Fibroblast of villous mesenchyme (primary cell): ENCODE measurements around the gene TET1. TPM values are rescaled to one million over a fixed set of nuclear protein-coding genes. Genes with fewer than 3 reads are reported as not detected.
A peak's percentile ranks its signal among the peaks of the same experiment; 100 is the strongest.
"Not testable (repeated sequence)": the region's sequence is repeated elsewhere in the genome, so short reads cannot be mapped to it uniquely, and the experiment has no call there.

Experiments used
- DNase-seq: peaks from one replicate; pipeline ENCODE4 v3.0.0-alpha.2; 2010; ENCODE audit warnings: low read depth
- H3K4me3 ChIP-seq: 2 replicates; pipeline ENCODE4 v1.5.1; 2011; ENCODE audit warnings: low read depth, mild to moderate bottlenecking, low read length
- CTCF ChIP-seq: IDR thresholded peaks from 2 replicates; pipeline ENCODE4 v1.5.1; 2012; ENCODE audit warnings: low read depth, mild to moderate bottlenecking, low read length; ENCODE audit not compliant: insufficient read depth
- total RNA-seq: library from RNA; depleted of rRNA; stranded (reverse); fragments of >200 nt; gene quantifications from 2 replicates; pipeline ENCODE4 v1.2.3, GENCODE V29; 2012

Gene TET1
- total RNA-seq, 1 donor: 9.5 TPM

- H3K4me3 ChIP-seq: no peak overlapping the region
- no peak for TF ChIP-seq CTCF
- no peak for DNase-seq
Measured at GRCh38 chr10:68705548-68705947, 145.4 kb downstream of the TET1 start.

- not testable (repeated sequence) for DNase-seq, H3K4me3 ChIP-seq
Measured at GRCh38 chr10:68708987-68709386, 148.8 kb downstream of the TET1 start.

- DNase-seq, H3K4me3 ChIP-seq: not testable (repeated sequence)
Measured at GRCh38 chr10:68713065-68713464, 152.9 kb downstream of the TET1 start.

GRCh38 chr10:68717435-68717834 lies 157.3 kb downstream of the TET1 start:
- no peak for TF ChIP-seq CTCF

GRCh38 chr10:68720793-68721672 lies 160.9 kb downstream of the TET1 start, which contains the start of gene CCAR1:
Gene CCAR1 (plus strand): TSS chr10:68721239. CDS start chr10:68722505, 1,266 bp downstream.
- peak; percentile 99 for DNase-seq
- no peak for TF ChIP-seq CTCF
- peak within 1 kb of the TSS; percentile 93 for H3K4me3 ChIP-seq

More at GRCh38 chr10:68717435-68717834, 157.3 kb downstream of the TET1 start:
- no peak for DNase-seq
- H3K4me3 ChIP-seq: no peak overlapping the region

- DNase-seq: peak; percentile 23
- peak overlapping the region; percentile 93 for H3K4me3 ChIP-seq
- TF ChIP-seq CTCF: no peak
Measured at GRCh38 chr10:68721673-68722335, 161.7 kb downstream of the TET1 start.

- no peak overlapping the region for H3K4me3 ChIP-seq
- no peak for TF ChIP-seq CTCF
- no peak for DNase-seq
Measured at GRCh38 chr10:68725016-68725415, 164.9 kb downstream of the TET1 start.
